GM18502 (cell line): ENCODE data around the gene DNM3.

ENCODE experiments used
- ATAC-seq: cut with Tn5 transposase; IDR thresholded peaks from one replicate; pipeline ENCODE4 v1.9.1; 2021; ENCODE audit warnings: mild to moderate bottlenecking; ENCODE audit not compliant: unreplicated experiment, poor library complexity

The DNM3 gene

DNA sequence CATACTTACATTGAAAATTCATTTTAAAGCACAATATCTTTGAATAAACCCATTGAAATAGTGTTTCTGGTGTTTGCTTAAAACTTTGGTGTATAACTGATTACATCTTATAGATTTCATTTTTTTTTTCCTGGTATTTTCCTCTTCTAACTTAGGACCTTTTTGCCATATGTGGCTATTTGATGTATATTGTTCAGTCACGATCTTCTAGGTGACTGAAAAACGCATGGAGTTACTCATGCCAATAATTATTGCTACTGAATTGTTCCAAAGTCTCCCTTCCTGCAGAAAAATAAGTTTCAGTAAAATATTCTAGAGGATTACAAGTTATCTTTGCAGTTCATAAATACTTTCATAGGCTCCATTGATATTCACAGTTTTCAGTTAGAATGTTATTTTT, 556.3 kb downstream of the DNM3 start:
- no peak for ATAC-seq

DNA sequence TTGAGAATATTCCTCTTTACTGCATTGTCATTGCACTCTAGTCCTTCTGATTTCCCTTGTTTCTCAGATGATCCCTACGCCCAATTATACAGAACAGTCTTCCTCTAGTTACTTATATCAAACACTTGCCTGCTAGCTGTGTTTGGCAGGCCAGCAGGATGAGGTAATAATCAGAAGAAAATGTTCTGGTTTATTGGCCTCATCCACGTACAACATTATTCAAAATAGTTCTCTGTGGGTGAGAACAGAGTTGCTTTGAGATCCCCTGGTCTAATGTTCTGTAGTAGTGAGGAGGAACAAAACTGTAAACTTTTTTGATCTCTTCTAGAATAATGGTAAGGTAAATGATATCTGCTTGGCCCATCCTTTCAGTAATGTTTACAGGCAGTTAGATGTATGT, 556.9 kb downstream of the DNM3 start:
- no peak for ATAC-seq

DNA sequence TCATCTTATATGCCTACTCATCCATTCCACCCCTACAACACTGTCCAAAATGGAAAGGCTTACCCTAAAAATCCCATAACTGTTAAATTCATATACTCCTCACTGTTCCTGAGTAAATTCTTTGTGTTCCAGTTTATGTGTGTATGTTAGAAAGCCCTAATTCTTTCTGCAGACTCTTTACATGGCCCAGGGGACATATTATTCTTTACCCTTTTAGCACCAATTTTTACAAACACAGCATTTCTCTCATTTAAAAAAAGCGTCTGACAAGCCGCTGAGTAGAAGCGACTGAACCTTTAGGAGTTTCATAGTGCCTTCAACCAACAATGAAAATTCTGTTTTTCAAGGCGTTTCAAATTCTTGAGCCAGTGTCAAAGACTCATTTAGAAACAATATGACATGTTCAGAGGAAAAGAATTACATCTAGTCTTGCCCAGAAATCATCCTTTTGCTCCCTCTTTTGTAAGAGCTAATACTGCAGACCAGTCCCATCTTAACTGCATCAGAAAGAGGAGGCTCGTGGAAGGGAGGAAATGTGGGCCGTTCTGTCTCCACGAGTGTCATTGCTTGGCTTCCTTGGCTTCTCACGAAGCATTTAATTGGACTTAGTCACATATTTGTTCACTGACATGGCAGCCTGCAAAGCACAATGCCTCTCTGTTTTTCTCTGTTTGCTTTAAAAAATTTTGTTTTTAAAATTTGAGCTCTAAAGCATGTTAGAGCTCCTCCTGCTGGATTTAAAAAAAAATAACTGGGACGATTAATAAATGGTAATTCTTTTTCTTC, 557.9 kb downstream of the DNM3 start:
- no peak for ATAC-seq

DNA sequence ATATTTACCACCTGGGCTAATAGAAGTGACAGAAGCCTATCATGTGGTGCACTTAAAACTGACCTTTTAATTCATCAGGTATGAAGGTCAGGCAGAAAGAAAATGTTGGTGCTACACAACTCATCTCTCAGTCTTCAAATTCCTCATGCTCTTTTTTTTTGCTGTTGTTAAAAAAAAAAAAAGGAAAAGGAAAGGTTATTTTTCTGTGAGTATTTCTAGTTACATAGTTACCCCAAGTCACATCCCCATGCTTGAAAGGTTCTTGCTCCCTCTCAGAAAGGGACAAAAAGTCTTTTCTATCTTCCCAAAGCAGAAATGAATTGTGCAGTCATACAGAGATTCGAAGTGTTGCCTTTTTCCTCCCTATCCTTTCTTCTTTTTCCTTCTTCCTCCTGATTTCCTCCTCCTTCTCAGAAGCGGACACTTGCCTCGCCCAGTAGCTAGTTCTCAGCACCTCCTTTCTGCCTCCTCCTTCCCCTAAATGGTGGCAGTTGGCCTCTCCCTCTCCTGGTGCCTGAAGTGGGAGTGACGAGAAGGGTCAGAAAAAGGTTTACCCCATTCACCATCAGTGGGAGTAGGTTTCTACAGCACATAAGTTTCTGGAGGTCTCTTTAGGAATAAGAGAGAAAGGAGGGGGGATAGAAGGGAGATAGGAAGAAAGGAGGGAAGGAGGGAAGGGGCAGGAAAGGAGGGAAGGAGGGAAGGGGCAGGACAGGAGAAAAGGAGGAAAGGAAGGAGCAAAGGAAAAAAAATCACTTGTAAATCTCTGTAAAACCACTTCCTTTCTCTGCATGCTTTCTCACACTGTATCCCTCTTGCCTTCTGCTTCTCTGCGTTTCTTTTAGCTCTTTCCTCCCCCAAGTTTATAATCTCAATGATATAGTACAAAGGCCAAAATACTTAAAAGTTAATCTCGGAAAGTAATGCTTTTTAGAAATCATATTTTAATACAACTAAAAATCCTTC, 558.7 kb downstream of the DNM3 start:
- ATAC-seq, result no peak

DNA sequence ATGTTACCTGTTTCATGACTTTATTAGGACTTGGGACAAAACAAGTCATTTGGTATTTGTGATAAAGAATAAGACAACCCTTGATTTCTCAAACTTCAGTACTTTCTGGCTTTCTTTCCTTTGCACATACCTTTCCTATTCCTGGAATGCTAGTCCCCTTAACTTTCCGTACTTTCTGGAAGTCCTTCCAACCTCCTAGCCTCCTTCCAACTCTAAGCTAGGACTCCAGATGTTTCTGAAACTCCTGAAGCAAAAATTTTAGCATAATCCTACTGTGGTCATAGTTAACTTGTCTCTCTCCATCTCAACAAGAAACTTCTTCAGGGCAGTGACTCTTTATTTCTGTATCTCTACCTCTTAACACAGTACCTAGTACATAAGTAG, 559.4 kb downstream of the DNM3 start:
- ATAC-seq, result no peak

DNA sequence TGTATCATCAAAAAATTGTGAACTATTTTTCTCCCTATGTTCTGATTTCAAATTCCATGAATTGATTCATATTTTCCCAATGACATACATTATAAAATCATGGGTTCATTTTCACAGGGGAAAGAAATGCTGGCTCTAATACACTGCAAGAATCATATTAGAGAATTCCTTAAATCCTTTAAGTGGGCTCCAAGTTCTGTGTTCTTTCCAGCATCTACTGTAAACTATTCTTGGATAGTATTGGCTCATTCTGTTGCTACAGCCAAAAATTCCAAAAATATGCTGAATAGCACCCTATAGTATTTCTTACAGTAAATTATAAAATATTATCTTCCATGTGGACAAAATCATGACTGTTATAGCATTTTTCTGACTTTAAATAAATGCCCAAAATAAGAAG, 560.2 kb downstream of the DNM3 start:
- ATAC-seq, result no peak

DNA sequence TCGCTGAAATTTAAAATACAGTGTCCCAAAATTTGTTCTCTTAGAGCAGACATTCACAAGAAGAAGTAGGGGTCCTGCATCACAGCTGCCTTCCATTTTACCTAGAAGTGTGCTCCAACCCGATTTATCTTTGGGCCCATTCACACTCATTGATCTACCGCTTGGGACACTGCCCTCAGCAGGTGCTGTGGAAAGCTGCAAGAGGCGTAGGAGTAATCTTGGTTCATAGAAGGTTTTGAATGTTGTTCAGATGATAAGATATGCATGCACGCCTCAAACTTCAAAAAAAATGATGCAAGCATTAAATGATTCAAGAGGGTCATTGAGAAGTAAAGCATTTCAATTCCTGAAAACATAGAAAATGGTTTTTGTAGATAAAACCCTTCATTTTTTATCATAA, 560.6 kb downstream of the DNM3 start:
- no peak for ATAC-seq

DNA sequence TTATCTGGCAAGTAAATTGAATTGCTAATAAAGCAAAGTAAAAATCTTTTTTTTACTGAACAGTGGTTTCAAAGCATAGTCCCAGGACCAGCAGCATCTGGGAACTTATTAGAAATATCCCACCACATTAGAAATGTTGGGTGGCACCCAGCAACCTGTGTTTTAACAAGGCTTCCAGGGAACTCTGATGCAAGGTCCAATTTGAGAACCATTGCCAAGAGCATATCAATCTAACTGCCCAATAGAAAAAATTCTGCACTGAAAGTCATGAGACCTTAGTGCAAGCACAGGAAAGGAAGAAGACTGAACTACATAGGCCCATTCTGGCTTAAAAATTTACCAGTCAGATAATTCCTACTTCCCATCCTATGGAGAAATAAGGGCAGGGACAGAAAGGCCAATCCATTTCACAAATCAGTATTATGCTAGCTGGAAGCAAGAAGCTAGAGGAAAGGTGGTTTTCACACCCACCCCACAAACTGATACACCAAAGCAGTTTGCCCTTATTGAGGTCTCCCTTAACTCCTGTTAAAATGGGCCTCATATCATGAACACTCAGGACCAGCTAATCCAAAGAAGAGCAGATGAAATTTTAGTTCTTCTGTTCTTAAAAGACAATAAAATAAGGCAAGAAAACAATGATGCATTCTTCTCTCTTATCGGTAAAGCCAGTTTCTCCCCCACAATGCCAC, 561.7 kb downstream of the DNM3 start:
- no peak for ATAC-seq

DNA sequence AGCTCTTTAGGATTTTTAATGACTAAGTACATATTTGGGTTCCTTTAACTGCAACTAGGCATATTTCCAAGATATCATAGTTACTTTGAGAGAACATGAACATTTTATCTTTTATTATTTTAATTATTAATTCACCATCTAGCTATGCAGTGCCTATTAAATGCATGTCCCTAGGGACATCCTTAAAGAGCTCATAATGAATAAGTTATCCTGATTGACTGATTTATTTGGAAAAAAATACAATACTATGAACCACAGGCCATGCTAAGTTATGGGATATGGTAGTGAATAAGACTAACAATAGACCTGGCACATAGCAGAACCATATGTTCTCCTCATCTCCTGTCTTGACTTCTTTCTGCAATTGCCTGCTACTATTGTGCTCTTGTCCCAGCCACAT, 562.8 kb downstream of the DNM3 start:
- no peak for ATAC-seq

DNA sequence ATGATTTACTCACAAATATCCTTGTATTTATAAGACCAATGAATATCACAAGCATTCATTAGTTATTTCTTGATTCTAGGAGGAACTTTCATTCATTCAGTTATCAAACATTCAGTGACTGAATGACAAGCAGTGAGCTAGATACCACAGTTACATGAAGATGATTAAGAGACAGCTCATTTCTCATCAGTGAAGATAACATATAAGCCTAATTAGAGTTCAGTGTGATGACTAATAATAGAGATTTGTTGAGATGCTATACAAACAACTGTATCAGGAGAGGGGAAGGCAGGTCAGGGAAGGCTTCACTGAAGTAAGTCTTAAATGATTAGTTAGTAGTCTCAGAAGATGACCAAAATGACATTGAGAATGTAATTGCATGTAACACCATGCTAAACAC, 564.6 kb downstream of the DNM3 start:
- no peak for ATAC-seq

DNA sequence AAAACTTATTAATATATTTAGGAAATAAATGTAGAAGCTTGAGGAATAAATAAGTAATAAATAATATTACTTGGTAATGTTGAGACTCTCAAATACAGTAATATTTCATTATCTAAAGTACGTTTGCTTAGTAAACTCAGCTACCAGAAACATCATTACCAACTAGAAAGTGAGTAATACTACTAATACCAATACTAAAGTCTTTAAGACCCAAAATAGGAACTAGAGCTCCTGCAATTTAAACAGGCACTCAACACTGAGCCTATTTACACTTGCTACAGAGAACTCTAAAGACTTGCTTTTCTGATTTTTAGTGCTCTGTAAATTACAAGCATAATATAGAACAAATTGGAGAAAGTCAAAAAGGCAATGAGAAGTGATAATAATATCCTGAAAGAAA, 565.7 kb downstream of the DNM3 start:
- ATAC-seq, result no peak

DNA sequence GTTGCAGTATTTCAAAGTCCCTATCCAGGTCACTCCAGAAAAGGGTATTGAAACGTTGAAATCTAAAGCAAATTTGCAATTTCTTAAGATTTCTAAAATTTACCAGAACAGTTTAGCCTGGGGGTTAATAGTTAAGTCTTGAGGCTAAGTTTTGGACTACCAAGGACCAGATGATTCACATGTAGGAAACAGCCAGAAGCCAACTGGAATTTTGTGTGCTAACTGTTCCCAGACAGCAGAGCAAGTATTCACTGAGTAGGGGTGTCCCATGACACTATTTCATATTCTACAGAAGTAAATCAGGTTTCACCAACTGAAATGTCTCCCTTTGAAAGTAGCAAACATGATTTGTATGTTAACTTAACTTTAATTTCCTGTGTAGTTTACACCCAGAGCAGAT, 567.7 kb downstream of the DNM3 start:
- no peak for ATAC-seq

DNA sequence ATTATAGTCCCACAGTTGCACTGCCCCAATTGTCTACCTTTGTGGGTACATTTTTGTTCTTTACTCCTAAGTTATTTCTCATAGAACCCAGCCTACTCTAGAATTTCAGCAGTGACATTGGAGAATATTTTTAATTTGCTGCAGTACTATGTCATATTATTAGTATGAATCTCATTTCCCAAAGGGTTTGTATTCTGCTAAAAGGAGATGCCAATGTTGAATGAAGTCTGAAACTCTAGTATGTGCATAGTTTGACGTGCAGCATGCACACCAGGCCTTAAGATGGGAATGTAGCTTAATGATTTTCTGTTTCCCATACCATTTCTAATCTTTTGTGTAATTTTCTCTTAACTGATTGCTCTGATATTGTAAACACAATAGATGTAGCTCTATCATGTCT, 568.7 kb downstream of the DNM3 start:
- ATAC-seq, result no peak

DNA sequence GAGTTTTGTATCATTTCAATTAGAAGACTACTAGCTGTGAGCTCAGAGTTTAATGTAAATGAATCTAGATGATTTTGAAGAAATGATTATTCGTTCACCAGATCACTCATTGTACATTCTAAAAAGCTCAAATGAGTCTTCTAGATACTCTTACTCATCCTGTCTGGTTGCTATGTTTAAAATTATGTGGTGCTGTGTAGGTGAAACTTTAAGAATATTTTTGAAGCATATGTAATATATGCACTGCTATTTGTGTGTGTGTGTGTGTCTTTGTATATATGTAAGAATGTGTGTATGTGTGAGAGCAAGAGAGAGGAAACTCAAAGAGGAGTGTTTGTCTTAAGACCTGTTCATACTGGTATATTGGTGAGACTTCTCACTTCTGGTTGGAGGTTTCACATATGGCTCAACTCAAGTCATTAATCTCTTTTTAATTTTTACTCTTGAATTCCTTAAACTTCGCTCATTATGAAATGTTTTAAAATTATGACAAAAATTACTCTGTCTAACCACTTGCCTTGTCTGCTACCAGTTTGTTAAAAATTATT, 570.6 kb downstream of the DNM3 start:
- no peak for ATAC-seq

DNA sequence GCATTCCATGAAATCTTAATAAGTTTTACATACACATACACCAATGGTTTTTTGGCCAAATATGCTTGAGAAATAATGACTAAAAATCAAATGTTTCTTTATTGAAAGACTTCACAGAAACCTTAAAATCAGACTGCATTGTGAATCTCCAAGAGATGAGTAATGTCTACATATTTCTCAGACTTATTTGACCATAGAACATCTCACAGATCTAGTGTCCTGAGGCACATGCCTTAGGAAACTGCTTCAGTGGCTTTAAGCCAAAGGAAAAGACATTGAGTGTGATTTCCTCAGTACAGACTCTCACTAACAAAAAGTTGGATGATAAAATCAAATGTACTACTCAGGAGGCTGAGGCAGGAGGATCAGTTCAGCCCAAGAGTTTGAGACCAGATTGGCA, 573.0 kb downstream of the DNM3 start:
- no peak for ATAC-seq

DNA sequence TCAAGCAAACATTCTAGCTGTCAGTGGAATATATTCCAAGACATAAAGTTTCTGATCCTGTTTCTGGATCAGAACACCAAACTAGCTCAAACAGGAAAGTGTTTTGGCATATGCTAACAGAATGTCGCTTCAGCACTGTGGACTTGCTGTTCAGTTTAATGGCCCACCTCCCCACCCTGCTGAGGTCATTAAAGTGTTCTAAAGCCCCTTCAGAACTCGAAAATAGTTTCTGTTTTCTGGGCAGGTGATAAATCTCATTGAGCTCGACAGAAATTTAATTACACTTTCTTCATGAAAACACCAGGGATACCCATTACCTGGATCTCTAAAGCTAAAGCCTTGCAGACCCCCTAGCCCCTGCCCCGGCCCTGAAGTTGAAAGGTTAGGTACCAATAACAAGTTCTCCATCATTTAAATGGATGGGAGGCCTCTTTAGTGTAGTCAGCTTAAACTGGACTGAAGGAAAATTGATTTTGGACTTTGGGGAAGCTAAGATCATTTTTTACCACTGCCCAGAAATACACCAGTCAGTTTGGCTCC, 575.3 kb downstream of the DNM3 start:
- ATAC-seq, result no peak

DNA sequence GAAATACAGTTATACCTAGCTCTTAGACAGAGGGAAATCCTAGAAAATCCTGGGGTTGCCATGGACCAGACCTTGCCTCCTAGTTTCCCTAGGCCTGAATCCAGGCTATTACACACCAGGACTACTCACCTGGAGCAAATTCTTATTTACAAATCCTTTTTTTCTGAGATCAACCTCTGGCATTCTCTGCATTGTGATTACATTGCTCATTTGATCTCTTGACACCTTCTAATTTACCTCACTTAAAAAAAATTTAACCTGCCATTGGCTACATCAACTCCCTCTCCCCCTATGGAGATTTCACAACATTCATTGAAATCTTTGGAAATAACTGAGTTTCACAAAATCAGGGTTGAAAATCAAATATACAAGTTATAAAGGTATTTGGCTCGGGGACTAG, 576.3 kb downstream of the DNM3 start:
- no peak for ATAC-seq

DNA sequence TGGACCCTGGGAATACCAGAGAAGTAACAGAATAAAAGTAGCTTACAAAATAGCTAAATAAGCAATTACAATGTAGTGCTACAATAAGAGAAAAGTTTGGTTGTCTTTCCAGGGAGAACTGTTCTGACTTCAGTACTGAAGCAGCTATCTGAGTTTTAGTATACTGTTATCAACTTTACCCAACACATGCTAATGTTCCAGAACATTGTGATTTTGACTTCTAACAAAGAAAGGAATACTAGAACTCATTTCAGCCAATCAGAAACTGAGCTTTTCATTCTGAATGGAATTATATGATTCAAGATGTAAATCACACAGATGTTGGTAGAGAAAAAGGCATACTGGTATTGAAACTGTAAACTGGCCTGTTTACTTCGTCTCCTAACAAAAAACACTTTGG, 579.1 kb downstream of the DNM3 start, which contains the start of gene C1orf105:
TSS of gene C1orf105 (plus strand) at position 301 of the 400 bp plus-strand sequence. CDS start 201 bp downstream, outside the sequence.
- no peak for ATAC-seq

DNA sequence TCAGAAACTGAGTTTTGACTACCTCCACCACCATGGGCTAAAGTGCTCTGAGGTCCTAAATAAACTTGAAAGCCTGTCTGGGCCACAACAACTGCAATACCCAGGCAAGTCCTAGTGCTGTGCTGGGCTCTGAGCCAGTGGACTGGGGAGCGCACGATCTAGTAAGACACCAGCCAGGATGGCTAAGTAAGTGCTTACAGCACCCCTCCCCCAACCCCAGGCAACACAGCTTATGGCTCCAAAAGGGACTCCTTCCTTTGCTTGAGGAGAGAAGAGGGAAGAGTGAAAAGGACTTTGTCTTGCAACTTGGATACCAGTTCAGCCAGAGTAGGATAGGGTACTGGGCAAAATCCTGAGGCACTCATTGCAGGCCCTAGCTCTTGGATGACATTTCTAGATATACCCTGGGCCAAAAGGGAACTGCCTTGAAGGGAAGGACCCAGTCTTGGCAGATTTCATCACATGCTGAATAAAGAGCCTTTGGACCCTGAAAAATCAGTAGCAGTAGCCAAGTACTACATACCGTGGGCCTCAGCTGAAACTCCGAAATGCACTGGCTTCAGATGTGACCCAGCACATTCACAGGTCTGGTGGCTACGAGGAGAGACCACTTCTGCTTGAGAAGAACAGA, 580.8 kb downstream of the DNM3 start:
- ATAC-seq, result no peak

DNA sequence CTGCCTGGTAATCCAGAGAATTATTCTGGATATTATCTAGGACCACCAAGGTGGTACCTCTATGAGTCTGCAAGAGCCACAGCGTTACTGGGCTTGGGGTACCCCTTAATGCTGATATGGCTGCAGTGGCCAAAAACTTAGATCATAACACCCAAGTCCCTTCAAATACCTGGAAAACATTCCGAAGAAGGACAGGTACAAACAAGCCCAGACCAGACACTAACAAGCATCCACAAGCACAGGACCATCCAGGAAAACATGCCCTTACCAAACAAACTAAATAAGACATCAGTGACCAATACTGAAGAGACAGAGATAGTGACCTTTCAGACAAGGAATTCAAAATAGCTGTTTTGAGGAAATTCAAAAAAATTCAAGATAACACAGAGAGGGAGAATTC, 582.0 kb downstream of the DNM3 start:
- ATAC-seq, result no peak
